Caco-2 (cell line): Measurements from ENCODE around the gene ELMO1. TPM values are rescaled to one million over a fixed set of nuclear protein-coding genes. Genes with fewer than 3 reads are reported as not detected.

Source experiments
- BruUV-seq: library from RNA; stranded (reverse); fragments of 400-500 nt; replicated peaks from 2 replicates; lab custom pipeline; 2021; lab: Mats Ljungman, UMichigan
- CTCF ChIA-PET: fragments of 300-600 bp; sonication (Branson Sonifier 250); formaldehyde crosslinking; loops from one replicate; lab custom pipeline; 2022; ENCODE audit warnings: antibody characterized with exemption; lab: Charles Lee
- POLR2A ChIA-PET: fragments of 300-600 bp; sonication (Branson Sonifier 250); formaldehyde crosslinking; loops from one replicate; lab custom pipeline; 2022; ENCODE audit warnings: antibody characterized with exemption; lab: Charles Lee
- DNase-seq, 2 experiments: peaks; one replicate each; pipeline versions ENCODE4 v3.0.0 to v3.0.0-alpha.2; 2020 to 2022
- H3K27me3 ChIP-seq: replicated peaks from 2 replicates; pipeline ENCODE4 v1.6.0; 2011; ENCODE audit warnings: low read length; ENCODE audit not compliant: control insufficient read depth, insufficient read depth
- H3K36me3 ChIP-seq: 2 replicates; pipeline ENCODE4 v1.5.1; 2011; ENCODE audit warnings: low read length; ENCODE audit not compliant: control insufficient read depth, insufficient read depth
- H3K4me1 ChIP-seq: fragments of 250-450 bp; sonication (Bioruptor Pico); 2 replicates; pipeline ENCODE4 v1.5.1; 2020; ENCODE audit warnings: mild to moderate bottlenecking
- H3K4me3 ChIP-seq: 2 replicates; pipeline ENCODE4 v1.5.1; 2011; ENCODE audit warnings: low read depth, mild to moderate bottlenecking, control low read depth, low read length
- H3K9me3 ChIP-seq: fragments of 250-450 bp; sonication (Bioruptor Pico); 2 replicates; pipeline ENCODE4 v1.5.1; 2020; ENCODE audit warnings: mild to moderate bottlenecking, moderate library complexity
- H3K27ac Mint-ChIP-seq: one replicate; pipeline ENCODE4 v1.8.0; 2022; ENCODE audit warnings: mixed read lengths; ENCODE audit not compliant: unreplicated experiment
- H3K27me3 Mint-ChIP-seq: one replicate; pipeline ENCODE4 v1.8.0; 2022; ENCODE audit warnings: mixed read lengths; ENCODE audit not compliant: insufficient read depth, unreplicated experiment
- H3K36me3 Mint-ChIP-seq: one replicate; pipeline ENCODE4 v1.8.0; 2022; ENCODE audit warnings: mild to moderate bottlenecking, mixed read lengths; ENCODE audit not compliant: insufficient read depth, unreplicated experiment
- H3K4me1 Mint-ChIP-seq: one replicate; pipeline ENCODE4 v1.8.0; 2022; ENCODE audit warnings: low read depth, mixed read lengths; ENCODE audit not compliant: unreplicated experiment
- H3K4me3 Mint-ChIP-seq: one replicate; pipeline ENCODE4 v1.8.0; 2022; ENCODE audit warnings: mild to moderate bottlenecking, moderate library complexity, mixed read lengths; ENCODE audit not compliant: unreplicated experiment
- H3K9me3 Mint-ChIP-seq: one replicate; pipeline ENCODE4 v1.8.0; 2022; ENCODE audit warnings: mixed read lengths; ENCODE audit not compliant: unreplicated experiment
- CTCF ChIP-seq, 2 experiments: fragments of 200-600 bp in 1 of 2; IDR thresholded peaks; 1 replicate in 1 of 2; 2 replicates in 1 of 2; pipeline versions ENCODE4 v1.5.1 to v1.8.0; 2011 to 2022; ENCODE audit warnings: antibody characterized with exemption in 1 of 2, control low read depth in 1 of 2, inconsistent platforms in 1 of 2, low read depth in 1 of 2, low read length in 1 of 2, mild to moderate bottlenecking in 1 of 2, moderate library complexity in 1 of 2; ENCODE audit not compliant: insufficient read depth in 1 of 2, severe bottlenecking in 1 of 2, unreplicated experiment in 1 of 2
- intact Hi-C: fragments of 100-400 bp; cut with micrococcal nuclease; formaldehyde crosslinking; loops from one replicate; pipeline ENCODE4 v1.10.0; 2022; ENCODE audit not compliant: unreplicated experiment
- total RNA-seq: library from RNA; stranded (reverse); gene quantifications from 2 replicates; pipeline ENCODE4 v1.2.3, GENCODE V29; 2022

Gene ELMO1
- total RNA-seq, 1 experiment from 2014 or later, result 0.14 TPM

GRCh38 chr7:36862771-36863261 is 585.8 kb downstream of the ELMO1 start:
- ChIA-PET POLR2A (no interaction called here), CTCF (no interaction called here)
- intact Hi-C loops, result no loop called here

DNA sequence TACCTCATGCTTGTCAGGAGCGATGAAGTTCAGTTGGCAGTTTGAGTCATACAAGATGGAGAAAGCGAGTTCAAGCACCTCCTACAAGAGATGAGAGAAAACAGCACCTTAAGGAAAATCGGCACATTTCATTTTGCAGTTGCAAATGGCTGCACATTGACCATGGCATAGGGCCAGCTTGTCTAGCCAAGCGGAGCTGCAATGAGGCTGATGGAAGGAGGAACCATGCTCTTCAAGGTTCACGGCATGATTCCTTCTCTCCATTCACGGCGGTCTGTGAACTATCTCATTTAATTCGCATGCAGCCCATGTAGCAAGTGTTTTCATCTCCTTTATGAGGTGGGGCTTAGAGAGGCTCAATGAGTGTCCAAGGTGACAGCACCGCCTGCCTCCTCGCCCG is 587.0 kb downstream of the ELMO1 start:
- Mint-ChIP-seq H3K27me3 (no peaks in the 10 kb centered on the region), H3K27ac (no peak overlapping the region), H3K36me3 (peaks cover 4% of the 10 kb centered on the region), H3K4me3 (no peak overlapping the region), H3K4me1 (no peaks in the 10 kb centered on the region), H3K9me3 (peaks cover 16% of the 10 kb centered on the region)
- Histone ChIP-seq H3K4me1 (no peaks in the 10 kb centered on the region), H3K4me3 (no peak overlapping the region), H3K9me3 (no peaks in the 10 kb centered on the region), H3K36me3 (no peaks in the 10 kb centered on the region), H3K27me3 (no peaks in the 10 kb centered on the region; the same call in 1 of the 2 replicates)
- POLR2A ChIA-PET, result no interaction called here
- TF ChIP-seq CTCF (IDR thresholded peaks at IDR 0.05; ENCODE audit: insufficient read depth in 1 of 2, low read depth in 1 of 2, low read length in 1 of 2, severe bottlenecking in 1 of 2, unreplicated experiment in 1 of 2), result no peak
- intact Hi-C loops, result no loop called here
- no peak for DNase-seq
- BruUV-seq, result no TSS peak
- CTCF ChIA-PET, result no interaction called here

More at GRCh38 chr7:36862771-36863261, 585.8 kb downstream of the ELMO1 start:
- no peaks in the 10 kb centered on the region for H3K36me3 ChIP-seq
- peaks cover 16% of the 10 kb centered on the region for H3K9me3 Mint-ChIP-seq
- no peak for TF ChIP-seq CTCF (IDR thresholded peaks at IDR 0.05; ENCODE audit: insufficient read depth in 1 of 2, low read depth in 1 of 2, low read length in 1 of 2, severe bottlenecking in 1 of 2, unreplicated experiment in 1 of 2)
- H3K9me3 ChIP-seq, result no peaks in the 10 kb centered on the region
- no peaks in the 10 kb centered on the region for H3K4me1 Mint-ChIP-seq
- H3K4me3 ChIP-seq, result no peak overlapping the region
- no peak overlapping the region for H3K27ac Mint-ChIP-seq
- no peaks in the 10 kb centered on the region; the same call in 1 of the 2 replicates for H3K27me3 ChIP-seq
- no peaks in the 10 kb centered on the region for H3K4me1 ChIP-seq
- no TSS peak for BruUV-seq
- no peak for DNase-seq
- H3K27me3 Mint-ChIP-seq, result no peaks in the 10 kb centered on the region
- peaks cover 4% of the 10 kb centered on the region for H3K36me3 Mint-ChIP-seq
- no peak overlapping the region for H3K4me3 Mint-ChIP-seq

DNA sequence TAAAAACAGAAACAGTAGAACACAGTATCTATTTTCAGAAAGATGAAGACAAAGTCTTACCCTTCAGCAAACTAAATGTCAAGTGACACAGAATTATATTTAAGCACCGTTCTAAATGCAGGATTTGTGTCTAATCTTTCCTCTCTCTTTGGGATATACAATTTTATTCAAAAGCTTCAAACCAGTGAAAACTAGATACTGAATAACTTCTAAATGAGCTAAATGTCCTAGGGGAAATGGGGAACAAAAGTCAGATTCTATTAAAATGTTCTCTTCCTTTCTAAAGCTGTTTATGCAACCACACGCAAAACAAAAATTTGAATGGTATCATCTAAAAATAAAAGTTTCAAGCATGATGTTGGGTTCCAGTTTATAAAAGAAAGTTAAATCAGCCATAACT is 588.0 kb downstream of the ELMO1 start:
- BruUV-seq, result no TSS peak
- peaks cover 16% of the 10 kb centered on the region for H3K9me3 Mint-ChIP-seq
- DNase-seq, result no peak
- no peaks in the 10 kb centered on the region for H3K36me3 ChIP-seq
- ChIA-PET CTCF (no interaction called here), POLR2A (no interaction called here)
- no peak overlapping the region for H3K27ac Mint-ChIP-seq
- H3K4me3 Mint-ChIP-seq, result no peak overlapping the region
- H3K4me3 ChIP-seq, result no peak overlapping the region
- no peaks in the 10 kb centered on the region for H3K9me3 ChIP-seq
- no peaks in the 10 kb centered on the region; the same call in 1 of the 2 replicates for H3K27me3 ChIP-seq
- peaks cover 4% of the 10 kb centered on the region for H3K36me3 Mint-ChIP-seq
- intact Hi-C loops, result no loop called here
- TF ChIP-seq CTCF (IDR thresholded peaks at IDR 0.05; ENCODE audit: insufficient read depth in 1 of 2, low read depth in 1 of 2, low read length in 1 of 2, severe bottlenecking in 1 of 2, unreplicated experiment in 1 of 2), result no peak
- H3K4me1 Mint-ChIP-seq, result no peaks in the 10 kb centered on the region
- H3K27me3 Mint-ChIP-seq, result no peaks in the 10 kb centered on the region
- no peaks in the 10 kb centered on the region for H3K4me1 ChIP-seq
